ENCODE measurements around the gene APBB1. TPM values are rescaled to one million over a fixed set of nuclear protein-coding genes. Genes with fewer than 3 reads are reported as not detected.

Gene APBB1
- total RNA-seq, 1 donor from 2014 or later, result 40.9 TPM

- H3K9me3 ChIP-seq, result no peaks in the 10 kb centered on the region
- peaks cover 15% of the 10 kb centered on the region for H3K4me1 ChIP-seq
- DNase-seq (no peak), ATAC-seq (peak; percentile 91)
- no peaks in the 10 kb centered on the region for H3K27me3 ChIP-seq
- no peak overlapping the region for H3K27ac ChIP-seq
- TF ChIP-seq CTCF (IDR thresholded peaks at IDR 0.05), result peak; percentile 93
- no peak overlapping the region for H3K4me3 ChIP-seq
- intact Hi-C loops (cut with DNase I), result no loop called here
- H3K36me3 ChIP-seq, result no peaks in the 10 kb centered on the region
These were observed 65.4 kb downstream of the APBB1 start for GRCh38 chr11:6353367-6353987.

GRCh38 chr11:6351782-6352382 lies 67.0 kb downstream of the APBB1 start:
- Histone ChIP-seq H3K9me3 (no peaks in the 10 kb centered on the region), H3K27ac (no peak overlapping the region), H3K36me3 (no peaks in the 10 kb centered on the region), H3K4me3 (no peak overlapping the region), H3K27me3 (no peaks in the 10 kb centered on the region), H3K4me1 (peaks cover 8% of the 10 kb centered on the region)
- no peak for DNase-seq
- intact Hi-C loops (cut with DNase I), result no loop called here
- TF ChIP-seq CTCF (IDR thresholded peaks at IDR 0.05), result no peak
- ATAC-seq, result no peak

- no peak for DNase-seq
- Histone ChIP-seq H3K4me1 (no peaks in the 10 kb centered on the region), H3K27ac (no peak overlapping the region), H3K27me3 (no peaks in the 10 kb centered on the region), H3K9me3 (no peaks in the 10 kb centered on the region), H3K4me3 (no peak overlapping the region), H3K36me3 (no peaks in the 10 kb centered on the region)
- ATAC-seq, result no peak
- no peak for TF ChIP-seq CTCF (IDR thresholded peaks at IDR 0.05)
- intact Hi-C loops (cut with DNase I), result no loop called here
These were observed 68.4 kb downstream of the APBB1 start for GRCh38 chr11:6350486-6350885.

GRCh38 chr11:6350043-6350442 lies 68.9 kb downstream of the APBB1 start:
- H3K9me3 ChIP-seq, result no peaks in the 10 kb centered on the region
- no peaks in the 10 kb centered on the region for H3K27me3 ChIP-seq
- no peak overlapping the region for H3K4me3 ChIP-seq
- no peaks in the 10 kb centered on the region for H3K36me3 ChIP-seq
- ATAC-seq (no peak), DNase-seq (no peak)
- no peak for TF ChIP-seq CTCF (IDR thresholded peaks at IDR 0.05)
- no peaks in the 10 kb centered on the region for H3K4me1 ChIP-seq
- intact Hi-C loops (cut with DNase I), result no loop called here
- H3K27ac ChIP-seq, result no peak overlapping the region

GRCh38 chr11:6345366-6345765 lies 73.5 kb downstream of the APBB1 start:
- intact Hi-C loops (cut with DNase I), result loop anchor here (10.0 kb wide), 1 partner anchor 579 kb away; the partner anchor contains the start of genes OR2D3 and ZNF215
- DNase-seq, result no peak
- Histone ChIP-seq H3K27me3 (no peaks in the 10 kb centered on the region), H3K36me3 (no peaks in the 10 kb centered on the region), H3K27ac (no peak overlapping the region), H3K4me1 (no peaks in the 10 kb centered on the region), H3K9me3 (no peaks in the 10 kb centered on the region), H3K4me3 (no peak overlapping the region)
- ATAC-seq, result no peak
- TF ChIP-seq CTCF (IDR thresholded peaks at IDR 0.05), result no peak

Other genes with a start within 250 kb of the APBB1 start
- not detected for gene OR52B2, start 248.8 kb downstream of the APBB1 start, total RNA-seq
- not detected for gene OR52W1, start 219.9 kb downstream of the APBB1 start, total RNA-seq
- gene C11orf42, start 213.5 kb downstream of the APBB1 start, total RNA-seq, result not detected
- gene FHIP1B, start 184.5 kb downstream of the APBB1 start, total RNA-seq, result 40.6 TPM
- gene CNGA4, start 180.0 kb downstream of the APBB1 start, total RNA-seq, result not detected
- not detected for gene CCKBR, start 159.3 kb downstream of the APBB1 start, total RNA-seq
- 48.8 TPM for gene CAVIN3, start 98.6 kb downstream of the APBB1 start, total RNA-seq
- 51.9 TPM for gene SMPD1, start 28.6 kb downstream of the APBB1 start, total RNA-seq
- 1.4 TPM for gene HPX, start 21.9 kb upstream of the APBB1 start, total RNA-seq
- 22.0 TPM for gene TRIM3, start 54.8 kb upstream of the APBB1 start, total RNA-seq
- 36.4 TPM for gene ARFIP2, start 62.2 kb upstream of the APBB1 start, total RNA-seq
- gene TIMM10B, start 62.4 kb upstream of the APBB1 start, total RNA-seq, result 45.0 TPM
- gene DNHD1, start 78.2 kb upstream of the APBB1 start, total RNA-seq, result 14.5 TPM
- 17.9 TPM for gene RRP8, start 184.5 kb upstream of the APBB1 start, total RNA-seq
- 148 TPM for gene ILK, start 184.7 kb upstream of the APBB1 start, total RNA-seq
- 87.8 TPM for gene TAF10, start 193.1 kb upstream of the APBB1 start, total RNA-seq
- gene TPP1, start 200.3 kb upstream of the APBB1 start, total RNA-seq, result 207 TPM
- gene DCHS1, start 236.7 kb upstream of the APBB1 start, total RNA-seq, result 28.0 TPM